ENCODE measurements around the gene TPBGL. TPM values are rescaled to one million over a fixed set of nuclear protein-coding genes. Genes with fewer than 3 reads are reported as not detected.

Gene TPBGL
- total RNA-seq, 1 experiment from 2014 or later: not detected

DNA sequence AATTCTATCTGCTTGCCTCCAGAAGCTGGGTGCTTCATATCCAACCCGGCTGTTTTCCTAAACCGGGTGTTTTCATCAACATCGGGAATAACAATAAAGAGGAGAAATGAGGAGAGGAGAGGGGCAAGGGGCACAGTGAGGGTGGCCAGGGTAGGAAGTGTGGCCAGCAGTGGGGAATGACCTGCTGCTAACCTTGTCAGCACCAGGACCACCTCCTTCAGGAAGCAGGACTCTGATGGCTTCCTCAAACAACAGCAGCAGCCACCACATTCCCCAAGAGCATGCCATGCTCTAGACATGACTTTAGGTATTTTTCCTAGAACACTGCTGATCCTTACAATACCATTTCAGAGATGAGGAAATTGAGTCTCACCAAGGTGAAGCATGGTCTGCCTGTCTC is 52.4 kb downstream of the TPBGL start:
- Histone ChIP-seq H3K36me3 (no peaks in the 10 kb centered on the region), H3K4me3 (no peak overlapping the region), H3K9me3 (no peaks in the 10 kb centered on the region), H3K27me3 (no peaks in the 10 kb centered on the region)
- DNase-seq: no peak

Other genes starting within 250 kb of the TPBGL start
- not detected in 2 replicates for gene OR2AT4, start 143.9 kb upstream of the TPBGL start, total RNA-seq (2014; rRNA removed; shearing (Covaris generic); ENCODE audit: low replicate concordance)
- gene SLCO2B1, start 89.7 kb upstream of the TPBGL start, total RNA-seq (2014; rRNA removed; shearing (Covaris generic); ENCODE audit: low replicate concordance): not detected in 2 replicates
- 8.0 and 17.2 TPM in 2 replicates for gene ARRB1, start 110.9 kb downstream of the TPBGL start, total RNA-seq (2014; rRNA removed; shearing (Covaris generic); ENCODE audit: low replicate concordance)
- 2,205 and 3,444 TPM in 2 replicates for gene RPS3, start 158.7 kb downstream of the TPBGL start, total RNA-seq (2014; rRNA removed; shearing (Covaris generic); ENCODE audit: low replicate concordance)
- 0.12 and 3.9 TPM in 2 replicates for gene KLHL35, start 192.4 kb downstream of the TPBGL start, total RNA-seq (2014; rRNA removed; shearing (Covaris generic); ENCODE audit: low replicate concordance)

Data from MG63 (cell line).